Osteocyte (in vitro differentiated cells): ENCODE results near the gene HSPB1. TPM values are rescaled to one million over a fixed set of nuclear protein-coding genes. Genes with fewer than 3 reads are reported as not detected.
"Not testable (repeated sequence)": the region's sequence is repeated elsewhere in the genome, so short reads cannot be mapped to it uniquely, and the experiment has no call there.

Source experiments
- DNase-seq: peaks from one replicate; pipeline ENCODE4 v3.0.0; 2021; ENCODE audit warnings: mixed read lengths; ENCODE audit not compliant: unreplicated experiment; ENCODE audit errors: extremely low spot score
- H3K27ac Mint-ChIP-seq: one replicate; pipeline ENCODE4 v1.8.0; 2021; ENCODE audit warnings: mild to moderate bottlenecking, mixed read lengths; ENCODE audit not compliant: unreplicated experiment
- H3K27me3 Mint-ChIP-seq: one replicate; pipeline ENCODE4 v1.8.0; 2021; ENCODE audit warnings: mixed read lengths; ENCODE audit not compliant: unreplicated experiment
- H3K36me3 Mint-ChIP-seq: one replicate; pipeline ENCODE4 v1.8.0; 2021; ENCODE audit warnings: mixed read lengths; ENCODE audit not compliant: unreplicated experiment
- H3K4me1 Mint-ChIP-seq: one replicate; pipeline ENCODE4 v1.8.0; 2021; ENCODE audit warnings: mixed read lengths; ENCODE audit not compliant: unreplicated experiment
- H3K4me3 Mint-ChIP-seq: one replicate; pipeline ENCODE4 v1.8.0; 2021; ENCODE audit warnings: mild to moderate bottlenecking, moderate library complexity, mixed read lengths; ENCODE audit not compliant: unreplicated experiment
- H3K9me3 Mint-ChIP-seq: one replicate; pipeline ENCODE4 v1.8.0; 2021; ENCODE audit warnings: mixed read lengths; ENCODE audit not compliant: unreplicated experiment
- CTCF ChIP-seq: fragments of 200-600 bp; sonication (generic); IDR thresholded peaks from 2 replicates; pipeline ENCODE4 v1.5.0; 2021; ENCODE audit warnings: antibody characterized with exemption, mild to moderate bottlenecking, moderate library complexity
- total RNA-seq: library from RNA; stranded (reverse); gene quantifications from 2 replicates; pipeline ENCODE4 v1.2.1, GENCODE V29; 2021

The HSPB1 gene
- total RNA-seq, 1 donor from 2014 or later: 251 TPM

GRCh38 chr7:76303202-76304147 lies 1.0 kb downstream of the HSPB1 start:
- no peaks in the 10 kb centered on the region for H3K27me3 Mint-ChIP-seq
- H3K27ac Mint-ChIP-seq: peak overlapping the region; percentile 83
- peak overlapping the region; percentile 87 for H3K4me3 Mint-ChIP-seq
- TF ChIP-seq CTCF: no peak
- H3K36me3 Mint-ChIP-seq: no peaks in the 10 kb centered on the region
- peak; percentile 96 for DNase-seq
- H3K4me1 Mint-ChIP-seq: peaks cover 31% of the 10 kb centered on the region
- no peaks in the 10 kb centered on the region for H3K9me3 Mint-ChIP-seq

- no peak for DNase-seq
- TF ChIP-seq CTCF: no peak
- H3K27me3 Mint-ChIP-seq: no peaks in the 10 kb centered on the region
- no peak overlapping the region for H3K4me3 Mint-ChIP-seq
- no peaks in the 10 kb centered on the region for H3K36me3 Mint-ChIP-seq
- H3K9me3 Mint-ChIP-seq: no peaks in the 10 kb centered on the region
- peaks cover 31% of the 10 kb centered on the region for H3K4me1 Mint-ChIP-seq
- H3K27ac Mint-ChIP-seq: no peak overlapping the region
These were observed 2.5 kb downstream of the HSPB1 start for GRCh38 chr7:76304888-76305375.

GRCh38 chr7:76308874-76309273 lies 6.4 kb downstream of the HSPB1 start:
- peaks cover 37% of the 10 kb centered on the region for H3K4me1 Mint-ChIP-seq
- DNase-seq, H3K9me3 Mint-ChIP-seq, H3K27ac Mint-ChIP-seq, H3K27me3 Mint-ChIP-seq, H3K4me3 Mint-ChIP-seq, H3K36me3 Mint-ChIP-seq: not testable (repeated sequence)

DNA sequence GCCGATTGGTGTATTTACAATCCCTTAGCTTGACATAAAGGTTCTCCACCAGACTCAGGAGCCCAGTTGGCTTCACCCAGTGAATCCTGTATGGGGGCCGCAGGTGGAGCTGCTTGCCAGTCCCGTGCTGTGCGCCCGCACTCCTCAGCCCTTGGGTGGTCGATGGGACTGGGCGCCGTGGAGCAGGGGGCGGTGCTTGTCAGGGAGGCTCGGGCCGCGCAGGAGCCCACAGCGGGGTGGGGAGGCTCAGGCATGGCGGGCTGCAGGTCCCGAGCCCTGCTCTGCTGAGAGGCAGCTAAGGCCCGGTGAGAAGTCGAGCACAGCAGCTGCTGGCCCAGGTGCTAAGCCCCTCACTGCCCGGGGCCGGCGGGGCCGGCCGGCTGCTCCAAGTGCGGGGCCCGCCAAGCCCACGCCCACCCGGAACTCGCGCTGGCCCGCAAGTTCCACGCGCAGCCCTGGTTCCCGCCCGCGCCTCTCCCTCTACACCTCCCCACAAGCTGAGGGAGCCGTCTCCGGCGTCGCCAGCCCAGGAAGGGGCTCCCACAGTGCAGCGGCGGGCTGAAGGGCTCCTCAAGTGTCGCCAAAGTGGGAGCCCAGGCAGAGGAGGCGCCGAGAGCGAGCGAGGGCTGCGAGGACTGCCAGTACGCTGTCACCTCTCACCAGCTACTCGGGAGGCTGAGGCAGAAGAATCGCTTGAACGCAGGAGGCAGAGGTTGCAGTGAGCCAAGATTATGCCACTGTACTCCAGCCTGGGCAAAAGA lies 7.0 kb downstream of the HSPB1 start:
- H3K27me3 Mint-ChIP-seq, H3K36me3 Mint-ChIP-seq, H3K27ac Mint-ChIP-seq, H3K4me3 Mint-ChIP-seq, H3K9me3 Mint-ChIP-seq, DNase-seq: not testable (repeated sequence)
- peaks cover 36% of the 10 kb centered on the region for H3K4me1 Mint-ChIP-seq

DNA sequence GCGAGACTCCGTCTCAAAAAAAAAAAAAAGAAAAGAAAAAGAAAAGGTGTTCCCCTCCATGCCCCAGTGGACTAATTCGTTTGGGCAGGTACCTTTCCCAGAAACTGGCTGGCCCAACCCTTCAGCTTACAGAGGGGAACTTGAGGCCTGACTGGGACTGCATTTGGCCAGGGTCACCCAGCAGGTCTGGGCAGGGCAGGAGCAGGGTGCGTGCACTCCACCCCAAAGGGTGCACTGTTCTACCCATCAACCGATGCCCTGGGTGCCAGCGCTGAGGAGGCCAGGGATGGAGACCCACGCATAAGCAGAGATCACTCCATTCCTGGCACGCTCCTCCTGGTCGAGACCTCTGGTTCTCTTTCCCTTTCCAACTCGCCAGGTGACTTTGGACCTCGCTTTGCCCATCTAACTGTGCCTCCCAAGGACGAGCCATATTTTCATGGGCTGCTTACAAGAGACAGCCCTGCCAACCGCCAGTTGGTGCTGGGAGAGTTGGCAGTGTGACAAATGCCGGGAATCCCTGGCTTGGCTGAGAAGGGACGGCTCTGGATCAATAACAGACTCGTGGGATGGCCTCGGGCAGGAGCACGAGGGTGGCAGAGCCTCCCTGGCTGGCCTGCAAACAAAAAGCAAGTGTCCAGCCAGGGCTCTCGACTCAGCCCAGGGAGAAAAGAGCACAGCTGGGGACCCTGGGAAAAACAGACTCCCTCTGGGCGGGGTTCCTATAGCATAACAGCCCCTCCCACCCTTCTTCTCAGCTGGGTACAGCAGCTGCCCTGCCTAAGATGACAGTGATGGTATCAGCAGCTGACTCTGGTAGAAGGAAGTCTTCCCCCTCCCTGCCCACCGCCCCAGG lies 7.9 kb downstream of the HSPB1 start:
- Mint-ChIP-seq H3K4me3 (no peak overlapping the region), H3K27me3 (no peaks in the 10 kb centered on the region), H3K27ac (peak overlapping the region; percentile 87), H3K4me1 (peaks cover 32% of the 10 kb centered on the region), H3K9me3 (no peaks in the 10 kb centered on the region), H3K36me3 (no peaks in the 10 kb centered on the region)
- no peak for TF ChIP-seq CTCF
- peak; percentile 89 for DNase-seq

- H3K4me3 Mint-ChIP-seq, H3K27ac Mint-ChIP-seq, DNase-seq, H3K9me3 Mint-ChIP-seq, H3K36me3 Mint-ChIP-seq, H3K27me3 Mint-ChIP-seq: not testable (repeated sequence)
- peaks cover 25% of the 10 kb centered on the region for H3K4me1 Mint-ChIP-seq
These were observed 9.4 kb downstream of the HSPB1 start for GRCh38 chr7:76311838-76312237.
